ENCODE data around the gene WDFY1.

The WDFY1 gene

DNA sequence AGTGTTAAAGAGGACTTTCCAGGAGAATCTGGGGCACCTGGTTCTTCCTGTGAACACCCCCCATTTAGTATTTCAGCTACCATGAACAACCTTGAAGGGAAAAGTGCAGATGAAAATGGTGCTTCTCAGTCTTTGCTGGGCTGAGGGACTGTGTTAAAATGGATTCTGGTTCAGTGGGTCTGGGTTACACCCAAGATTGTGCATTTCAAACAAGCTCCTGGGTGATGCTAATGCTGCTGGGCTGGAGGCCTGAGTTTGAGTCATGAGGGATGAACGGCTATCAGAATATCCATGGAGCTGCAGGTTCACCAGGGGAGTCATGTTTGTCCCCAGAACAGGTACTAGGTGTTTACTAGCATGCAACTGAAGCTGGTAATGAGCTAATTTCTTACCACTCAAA is 36.1 kb upstream of the WDFY1 start:
- no peak for DNase-seq
- H3K4me2 ChIP-seq (ENCODE audit: insufficient read depth, low read length), result no peak overlapping the region
- no peaks in the 10 kb centered on the region for H3K4me1 ChIP-seq (ENCODE audit: insufficient read depth, low read length)
- H3K9me3 ChIP-seq (ENCODE audit: insufficient read depth, low read length, severe bottlenecking), result no peaks in the 10 kb centered on the region
- no peak overlapping the region for H3K27ac ChIP-seq (ENCODE audit: low read length)
- no peak overlapping the region for H3K9ac ChIP-seq (ENCODE audit: low read depth, low read length)
- TF ChIP-seq EZH2 (IDR thresholded peaks at IDR 0.05; ENCODE audit: borderline replicate concordance, low read depth, low read length, severe bottlenecking), result no peak
- TF ChIP-seq, protein P1, sequence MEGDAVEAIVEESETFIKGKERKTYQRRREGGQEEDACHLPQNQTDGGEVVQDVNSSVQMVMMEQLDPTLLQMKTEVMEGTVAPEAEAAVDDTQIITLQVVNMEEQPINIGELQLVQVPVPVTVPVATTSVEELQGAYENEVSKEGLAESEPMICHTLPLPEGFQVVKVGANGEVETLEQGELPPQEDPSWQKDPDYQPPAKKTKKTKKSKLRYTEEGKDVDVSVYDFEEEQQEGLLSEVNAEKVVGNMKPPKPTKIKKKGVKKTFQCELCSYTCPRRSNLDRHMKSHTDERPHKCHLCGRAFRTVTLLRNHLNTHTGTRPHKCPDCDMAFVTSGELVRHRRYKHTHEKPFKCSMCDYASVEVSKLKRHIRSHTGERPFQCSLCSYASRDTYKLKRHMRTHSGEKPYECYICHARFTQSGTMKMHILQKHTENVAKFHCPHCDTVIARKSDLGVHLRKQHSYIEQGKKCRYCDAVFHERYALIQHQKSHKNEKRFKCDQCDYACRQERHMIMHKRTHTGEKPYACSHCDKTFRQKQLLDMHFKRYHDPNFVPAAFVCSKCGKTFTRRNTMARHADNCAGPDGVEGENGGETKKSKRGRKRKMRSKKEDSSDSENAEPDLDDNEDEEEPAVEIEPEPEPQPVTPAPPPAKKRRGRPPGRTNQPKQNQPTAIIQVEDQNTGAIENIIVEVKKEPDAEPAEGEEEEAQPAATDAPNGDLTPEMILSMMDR (IDR thresholded peaks at IDR 0.05; ENCODE audit: borderline replicate concordance, extremely low read depth, low read length, poor library complexity, severe bottlenecking), result no peak
- H3K79me2 ChIP-seq (ENCODE audit: insufficient read depth, low read length), result no peaks in the 10 kb centered on the region
- H2AFZ ChIP-seq (ENCODE audit: low read depth, low read length), result no peak overlapping the region
- H3K36me3 ChIP-seq (ENCODE audit: insufficient read depth, low read length), result no peaks in the 10 kb centered on the region
- no peak overlapping the region for H3K4me3 ChIP-seq (ENCODE audit: low read depth in 1 of 2, low read length in 2 of 2)
- H4K20me1 ChIP-seq (ENCODE audit: insufficient read depth, low read length), result no peaks in the 10 kb centered on the region
- H3K27me3 ChIP-seq (ENCODE audit: insufficient read depth, low read length, poor library complexity), result no peaks in the 10 kb centered on the region
- no peak for ATAC-seq (ENCODE audit: insufficient read depth, low read depth)

DNA sequence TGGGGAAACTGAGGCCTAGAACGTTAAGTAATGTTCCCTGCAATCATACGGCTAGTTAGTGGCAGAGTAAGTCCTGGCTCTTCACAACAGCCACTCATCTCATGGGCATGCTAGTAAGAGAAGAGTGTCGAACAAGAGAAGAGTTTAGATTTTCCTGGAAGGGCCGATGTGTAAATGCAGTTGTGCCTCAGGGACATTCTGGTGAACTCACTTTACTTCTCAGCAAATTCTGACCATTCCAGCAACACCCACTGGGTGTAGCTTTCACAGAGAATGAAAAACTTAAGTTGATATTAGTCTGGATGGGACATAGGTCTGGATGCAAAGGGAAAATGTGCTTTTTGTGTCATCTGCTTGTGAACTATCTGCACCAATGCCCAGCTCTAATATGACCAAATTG is 35.7 kb upstream of the WDFY1 start:
- Histone ChIP-seq H3K36me3 (ENCODE audit: insufficient read depth, low read length) (no peaks in the 10 kb centered on the region), H3K9me3 (ENCODE audit: insufficient read depth, low read length, severe bottlenecking) (no peaks in the 10 kb centered on the region), H3K4me3 (ENCODE audit: low read depth in 1 of 2, low read length in 2 of 2) (no peak overlapping the region), H3K4me1 (ENCODE audit: insufficient read depth, low read length) (no peaks in the 10 kb centered on the region), H4K20me1 (ENCODE audit: insufficient read depth, low read length) (no peaks in the 10 kb centered on the region), H3K4me2 (ENCODE audit: insufficient read depth, low read length) (no peak overlapping the region), H3K9ac (ENCODE audit: low read depth, low read length) (no peak overlapping the region), H3K27me3 (ENCODE audit: insufficient read depth, low read length, poor library complexity) (no peaks in the 10 kb centered on the region), H2AFZ (ENCODE audit: low read depth, low read length) (no peak overlapping the region), H3K79me2 (ENCODE audit: insufficient read depth, low read length) (no peaks in the 10 kb centered on the region), H3K27ac (ENCODE audit: low read length) (no peak overlapping the region)
- no peak for ATAC-seq (ENCODE audit: insufficient read depth, low read depth)
- no peak for DNase-seq
- TF ChIP-seq, protein P1 (IDR thresholded peaks at IDR 0.05; ENCODE audit: borderline replicate concordance, extremely low read depth, low read length, poor library complexity, severe bottlenecking), result no peak
- TF ChIP-seq EZH2 (IDR thresholded peaks at IDR 0.05; ENCODE audit: borderline replicate concordance, low read depth, low read length, severe bottlenecking), result no peak

DNA sequence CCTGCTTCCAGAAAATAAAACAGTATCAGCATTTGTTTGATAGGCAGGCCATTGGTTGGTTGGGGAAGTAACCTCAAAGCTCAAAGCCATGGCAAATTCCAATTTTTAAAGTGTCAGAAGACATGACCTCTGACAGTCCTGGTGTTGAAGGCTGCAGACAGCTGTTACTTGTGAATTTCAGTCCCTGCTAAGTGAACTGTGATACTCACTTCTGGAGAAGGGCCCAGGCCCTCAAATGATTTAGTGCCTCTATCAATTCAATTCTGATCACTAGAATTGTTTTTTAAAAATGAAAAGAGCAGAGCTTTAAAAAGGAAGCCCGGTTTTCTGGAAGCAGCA is 35.2 kb upstream of the WDFY1 start:
- H2AFZ ChIP-seq (ENCODE audit: low read depth, low read length), result no peak overlapping the region
- H3K9me3 ChIP-seq (ENCODE audit: insufficient read depth, low read length, severe bottlenecking), result no peaks in the 10 kb centered on the region
- H4K20me1 ChIP-seq (ENCODE audit: insufficient read depth, low read length), result no peaks in the 10 kb centered on the region
- H3K27me3 ChIP-seq (ENCODE audit: insufficient read depth, low read length, poor library complexity), result no peaks in the 10 kb centered on the region
- DNase-seq, result no peak
- no peak overlapping the region for H3K4me3 ChIP-seq (ENCODE audit: low read depth in 1 of 2, low read length in 2 of 2)
- H3K36me3 ChIP-seq (ENCODE audit: insufficient read depth, low read length), result no peaks in the 10 kb centered on the region
- TF ChIP-seq, protein P1 (IDR thresholded peaks at IDR 0.05; ENCODE audit: borderline replicate concordance, extremely low read depth, low read length, poor library complexity, severe bottlenecking), result no peak
- TF ChIP-seq EZH2 (IDR thresholded peaks at IDR 0.05; ENCODE audit: borderline replicate concordance, low read depth, low read length, severe bottlenecking), result no peak
- no peak for ATAC-seq (ENCODE audit: insufficient read depth, low read depth)
- no peak overlapping the region for H3K27ac ChIP-seq (ENCODE audit: low read length)
- H3K9ac ChIP-seq (ENCODE audit: low read depth, low read length), result no peak overlapping the region
- H3K4me2 ChIP-seq (ENCODE audit: insufficient read depth, low read length), result no peak overlapping the region
- H3K4me1 ChIP-seq (ENCODE audit: insufficient read depth, low read length), result no peaks in the 10 kb centered on the region
- no peaks in the 10 kb centered on the region for H3K79me2 ChIP-seq (ENCODE audit: insufficient read depth, low read length)
